Keratinocyte (primary cell): Measurements from ENCODE around the gene IRF2BP2. TPM values are rescaled to one million over a fixed set of nuclear protein-coding genes. Genes with fewer than 3 reads are reported as not detected.

Experiments used
- DNase-seq: peaks from one replicate; pipeline ENCODE4 v3.0.0-alpha.2; 2011; ENCODE audit warnings: low read depth, missing footprints, low spot score
- FAIRE-seq: peaks from 2 replicates; lab custom pipeline; 2011; peaks lifted over from hg19 to GRCh38; lab: Jason Lieb, UNC
- H2AFZ ChIP-seq: 2 replicates; pipeline ENCODE4 v1.6.0; 2012; ENCODE audit warnings: low read length, control low read depth, inconsistent platforms; ENCODE audit not compliant: control insufficient read depth
- H3K27ac ChIP-seq: 2 replicates; pipeline ENCODE4 v1.5.1; 2011; ENCODE audit warnings: low read length; ENCODE audit not compliant: control insufficient read depth, insufficient read depth
- H3K27me3 ChIP-seq: 3 replicates; pipeline ENCODE4 v1.6.0; 2011; ENCODE audit warnings: low read length; ENCODE audit not compliant: control insufficient read depth, insufficient read depth; ENCODE audit errors: extremely low read depth
- H3K36me3 ChIP-seq, 2 experiments: 2 replicates in 1 of 2; 3 replicates in 1 of 2; pipeline ENCODE4 v1.5.1; 2011; ENCODE audit warnings: low read length in 2 of 2, mild to moderate bottlenecking in 1 of 2; ENCODE audit not compliant: control insufficient read depth in 2 of 2, insufficient read depth in 2 of 2; ENCODE audit errors: extremely low read depth in 1 of 2
- H3K4me1 ChIP-seq: 3 replicates; pipeline ENCODE4 v1.5.1; 2011; ENCODE audit warnings: low read length; ENCODE audit not compliant: control insufficient read depth, insufficient read depth; ENCODE audit errors: extremely low read depth
- H3K4me2 ChIP-seq: 3 replicates; pipeline ENCODE4 v1.6.0; 2011; ENCODE audit warnings: low read depth, low read length; ENCODE audit not compliant: control insufficient read depth, insufficient read depth; ENCODE audit errors: extremely low read depth
- H3K4me3 ChIP-seq, 3 experiments: fragments of 200-600 bp in 1 of 3; sonication (generic) in 1 of 3; 2 replicates in 2 of 3; 3 replicates in 1 of 3; pipeline ENCODE4 v1.5.1; 2011 to 2016; ENCODE audit warnings: low read length in 3 of 3, mild to moderate bottlenecking in 3 of 3, control low read depth in 2 of 3, inconsistent platforms in 1 of 3, low read depth in 1 of 3, mixed read lengths in 1 of 3, mixed run types in 1 of 3, moderate library complexity in 1 of 3; ENCODE audit not compliant: control insufficient read depth in 2 of 3, insufficient read depth in 2 of 3; ENCODE audit errors: extremely low read depth in 1 of 3
- H3K79me2 ChIP-seq: 2 replicates; pipeline ENCODE4 v1.6.0; 2012; ENCODE audit warnings: low read length; ENCODE audit not compliant: control insufficient read depth, insufficient read depth
- H3K9ac ChIP-seq: 3 replicates; pipeline ENCODE4 v1.6.0; 2011; ENCODE audit warnings: low read length; ENCODE audit not compliant: control insufficient read depth, insufficient read depth; ENCODE audit errors: extremely low read depth
- H3K9me1 ChIP-seq: 3 replicates; pipeline ENCODE4 v1.6.0; 2011; ENCODE audit warnings: low read length; ENCODE audit not compliant: control insufficient read depth, insufficient read depth; ENCODE audit errors: extremely low read depth
- H3K9me3 ChIP-seq: 2 replicates; pipeline ENCODE4 v1.5.1; 2012; ENCODE audit warnings: low read depth, low read length; ENCODE audit not compliant: control insufficient read depth
- H4K20me1 ChIP-seq: 3 replicates; pipeline ENCODE4 v1.6.0; 2011; ENCODE audit warnings: low read length; ENCODE audit not compliant: control insufficient read depth, insufficient read depth; ENCODE audit errors: extremely low read depth
- CTCF ChIP-seq, 3 experiments: IDR thresholded peaks in 1 of 3; conservative IDR thresholded peaks in 1 of 3; optimal IDR thresholded peaks in 1 of 3; 2 replicates in 2 of 3; 3 replicates in 1 of 3; pipeline versions ENCODE3 to v1.5.1; 2011; ENCODE audit warnings: low read length in 3 of 3, mild to moderate bottlenecking in 3 of 3, moderate library complexity in 2 of 3, control low read depth in 1 of 3, inconsistent platforms in 1 of 3; ENCODE audit not compliant: insufficient read depth in 2 of 3; ENCODE audit errors: extremely low read depth in 1 of 3
- EZH2 ChIP-seq: IDR thresholded peaks from one replicate; pipeline ENCODE4 v1.6.1; 2012; ENCODE audit warnings: inconsistent platforms, mild to moderate bottlenecking, low read length, moderate library complexity
- dilution Hi-C: fragments of 300-500 bp; cut with MboI; formaldehyde crosslinking; loops from one replicate; pipeline ENCODE4 v1.7.0; 2020; ENCODE audit warnings: low sequenced_read_pairs; ENCODE audit not compliant: extremely low pct_ligation_motif_present
- polyA plus RNA-seq, 5 experiments: library from polyadenylated mRNA; depleted of rRNA in 3 of 5; stranded (reverse) in 3 of 5; stranded (forward) in 1 of 5; unstranded in 1 of 5; fragments of >200 nt; gene quantifications; 1 replicate in 1 of 5; 2 replicates in 3 of 5; 3 replicates in 1 of 5; pipeline versions ENCODE4 v1.2.1 to v1.2.3, GENCODE V29; 2011 to 2012; ENCODE audit warnings: missing spikeins in 2 of 5, low read depth in 1 of 5, low replicate concordance in 1 of 5

Gene IRF2BP2
- polyA plus RNA-seq, 1 donor (not counting 4 experiments of a cell fraction or from before 2014, with no cell fraction given): 29.9 TPM

GRCh38 chr1:234605399-234605982 lies 4.5 kb downstream of the IRF2BP2 start:
- peak overlapping the region; percentile 95 for H3K27ac ChIP-seq
- DNase-seq (no peak), FAIRE-seq (no peak)
- H4K20me1 ChIP-seq: peaks cover 10% of the 10 kb centered on the region
- no peaks in the 10 kb centered on the region for H3K27me3 ChIP-seq
- peak overlapping the region; percentile 79 to 97 (median 84) for H3K4me3 ChIP-seq
- peaks cover 11 to 44% of the 10 kb centered on the region in 2 experiments for H3K36me3 ChIP-seq
- no peaks in the 10 kb centered on the region for H3K9me3 ChIP-seq
- H2AFZ ChIP-seq: no peak overlapping the region
- dilution Hi-C loops: no loop called here
- TF ChIP-seq EZH2 (no peak), CTCF (optimal IDR thresholded peaks at IDR 0.05 in 1 of 3, IDR thresholded peaks at IDR 0.05 in 1 of 3, conservative IDR thresholded peaks at IDR 0.05 in 1 of 3; ENCODE audit: extremely low read depth in 1 of 3, insufficient read depth in 2 of 3, low read length in 3 of 3) (no peak)
- peaks cover 36% of the 10 kb centered on the region for H3K4me1 ChIP-seq
- H3K79me2 ChIP-seq: peaks cover 74% of the 10 kb centered on the region
- H3K9me1 ChIP-seq: no peaks in the 10 kb centered on the region
- H3K4me2 ChIP-seq: peak overlapping the region; percentile 100
- H3K9ac ChIP-seq: peak overlapping the region; percentile 99

GRCh38 chr1:234604495-234605398 lies 5.2 kb downstream of the IRF2BP2 start:
- H3K27ac ChIP-seq: peak overlapping the region; percentile 95
- peaks cover 74% of the 10 kb centered on the region for H3K79me2 ChIP-seq
- H2AFZ ChIP-seq: no peak overlapping the region
- H3K4me2 ChIP-seq: peak overlapping the region; percentile 100
- H3K4me3 ChIP-seq: peak overlapping the region; percentile 79 to 97 (median 84)
- peaks cover 11 to 44% of the 10 kb centered on the region in 2 experiments for H3K36me3 ChIP-seq
- FAIRE-seq (no peak), DNase-seq (no peak)
- H3K9ac ChIP-seq: peak overlapping the region; percentile 99
- H3K27me3 ChIP-seq: no peaks in the 10 kb centered on the region
- no peaks in the 10 kb centered on the region for H3K9me3 ChIP-seq
- dilution Hi-C loops: no loop called here
- TF ChIP-seq CTCF (optimal IDR thresholded peaks at IDR 0.05 in 1 of 3, IDR thresholded peaks at IDR 0.05 in 1 of 3, conservative IDR thresholded peaks at IDR 0.05 in 1 of 3; ENCODE audit: extremely low read depth in 1 of 3, insufficient read depth in 2 of 3, low read length in 3 of 3) (no peak), EZH2 (no peak)
- H3K4me1 ChIP-seq: peaks cover 37% of the 10 kb centered on the region
- peaks cover 10% of the 10 kb centered on the region for H4K20me1 ChIP-seq
- no peaks in the 10 kb centered on the region for H3K9me1 ChIP-seq
